ENCODE data around the gene PTPRK. TPM values are rescaled to one million over a fixed set of nuclear protein-coding genes. Genes with fewer than 3 reads are reported as not detected.

The PTPRK gene
- total RNA-seq, 4 donors from 2014 or later, result 7.3 to 22.9 (median 13.0) TPM

- DNase-seq, result no peak
- no peak overlapping the region for H3K4me3 ChIP-seq
- H3K36me3 ChIP-seq, result no peaks in the 10 kb centered on the region
- H3K27me3 ChIP-seq, result no peaks in the 10 kb centered on the region
- TF ChIP-seq CTCF (IDR thresholded peaks at IDR 0.05 in 4 of 5, conservative IDR thresholded peaks at IDR 0.05 in 1 of 5) (no peak), POLR2A (IDR thresholded peaks at IDR 0.05) (no peak)
- in situ Hi-C loops (cut with MboI; ENCODE audit: low sequenced_read_pairs in 4 of 4), result no loop called here
- no peak for ATAC-seq
- H3K9me3 ChIP-seq, result no peaks in the 10 kb centered on the region
- H3K4me1 ChIP-seq, result no peaks in the 10 kb centered on the region
- no peak overlapping the region for H3K27ac ChIP-seq
- intact Hi-C loops (cut with DNase I; ENCODE audit: low total_unique reads), result no loop called here
Observed at GRCh38 chr6:127956956-127957355, 563.4 kb downstream of the PTPRK start.

- in situ Hi-C loops (cut with MboI; ENCODE audit: low sequenced_read_pairs in 4 of 4), result no loop called here
- Histone ChIP-seq H3K4me1 (no peaks in the 10 kb centered on the region), H3K27ac (no peak overlapping the region), H3K4me3 (no peak overlapping the region), H3K27me3 (no peaks in the 10 kb centered on the region), H3K36me3 (no peaks in the 10 kb centered on the region), H3K9me3 (no peaks in the 10 kb centered on the region)
- DNase-seq (no peak), ATAC-seq (no peak)
- intact Hi-C loops (cut with DNase I; ENCODE audit: low total_unique reads), result no loop called here
- TF ChIP-seq POLR2A (IDR thresholded peaks at IDR 0.05) (no peak), CTCF (IDR thresholded peaks at IDR 0.05 in 4 of 5, conservative IDR thresholded peaks at IDR 0.05 in 1 of 5) (no peak)
Observed at GRCh38 chr6:127956260-127956888, 564.0 kb downstream of the PTPRK start.

DNA sequence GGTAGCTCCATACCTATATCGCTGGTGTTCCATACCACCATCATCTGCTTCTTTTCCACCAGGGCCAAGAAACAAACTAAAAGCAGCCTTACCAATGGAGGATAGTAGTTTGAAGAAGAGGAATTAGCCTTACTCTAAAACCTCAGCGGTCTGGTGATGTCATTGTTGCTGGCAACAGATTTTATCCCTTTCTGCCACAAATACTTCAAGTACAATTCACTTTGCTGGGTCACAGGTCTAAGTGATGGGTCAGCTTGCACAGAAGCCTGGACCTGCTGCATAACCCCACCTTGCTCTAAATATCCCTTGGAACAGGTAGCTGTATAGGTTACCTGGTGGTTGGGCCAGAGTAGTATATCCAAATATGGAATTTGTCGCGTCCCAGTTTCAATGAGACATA, 566.3 kb downstream of the PTPRK start:
- TF ChIP-seq CTCF (IDR thresholded peaks at IDR 0.05 in 4 of 5, conservative IDR thresholded peaks at IDR 0.05 in 1 of 5) (no peak), POLR2A (IDR thresholded peaks at IDR 0.05) (no peak)
- in situ Hi-C loops (cut with MboI; ENCODE audit: low sequenced_read_pairs in 4 of 4), result no loop called here
- Histone ChIP-seq H3K9me3 (no peaks in the 10 kb centered on the region), H3K4me1 (no peaks in the 10 kb centered on the region), H3K27ac (no peak overlapping the region), H3K36me3 (no peaks in the 10 kb centered on the region), H3K27me3 (no peaks in the 10 kb centered on the region), H3K4me3 (no peak overlapping the region)
- no peak for DNase-seq
- no peak for ATAC-seq
- intact Hi-C loops (cut with DNase I; ENCODE audit: low total_unique reads), result no loop called here

DNA sequence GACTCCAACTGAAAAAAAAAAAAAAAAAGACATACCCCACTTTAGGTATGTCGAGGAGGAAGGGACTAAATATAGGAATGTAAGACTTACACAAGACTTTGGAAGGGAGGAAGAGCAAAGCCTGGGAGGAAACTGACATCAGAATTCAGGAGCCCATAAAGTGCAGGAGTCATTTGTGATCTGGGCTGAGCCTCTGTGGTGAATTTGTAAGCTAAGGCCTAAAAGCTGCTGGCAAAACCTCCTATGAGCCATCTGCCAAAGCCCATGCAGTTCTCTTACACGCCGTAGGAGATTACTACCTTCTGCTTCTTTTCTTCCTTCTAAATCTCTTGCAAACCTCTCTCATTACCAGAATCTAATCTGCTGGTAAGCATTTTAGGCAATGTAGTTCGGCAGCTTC, 567.6 kb downstream of the PTPRK start:
- H3K27ac ChIP-seq, result no peak overlapping the region
- TF ChIP-seq POLR2A (IDR thresholded peaks at IDR 0.05) (no peak), CTCF (IDR thresholded peaks at IDR 0.05 in 4 of 5, conservative IDR thresholded peaks at IDR 0.05 in 1 of 5) (no peak)
- no peaks in the 10 kb centered on the region for H3K4me1 ChIP-seq
- DNase-seq (no peak), ATAC-seq (no peak)
- H3K36me3 ChIP-seq, result no peaks in the 10 kb centered on the region
- no peak overlapping the region for H3K4me3 ChIP-seq
- in situ Hi-C loops (cut with MboI; ENCODE audit: low sequenced_read_pairs in 4 of 4), result no loop called here
- intact Hi-C loops (cut with DNase I; ENCODE audit: low total_unique reads), result no loop called here
- H3K9me3 ChIP-seq, result no peaks in the 10 kb centered on the region
- no peaks in the 10 kb centered on the region for H3K27me3 ChIP-seq

GRCh38 chr6:127952176-127952575, 568.2 kb downstream of the PTPRK start:
- H3K27ac ChIP-seq, result no peak overlapping the region
- DNase-seq (no peak), ATAC-seq (no peak)
- TF ChIP-seq POLR2A (IDR thresholded peaks at IDR 0.05) (no peak), CTCF (IDR thresholded peaks at IDR 0.05 in 4 of 5, conservative IDR thresholded peaks at IDR 0.05 in 1 of 5) (no peak)
- H3K9me3 ChIP-seq, result no peaks in the 10 kb centered on the region
- H3K4me1 ChIP-seq, result no peaks in the 10 kb centered on the region
- in situ Hi-C loops (cut with MboI; ENCODE audit: low sequenced_read_pairs in 4 of 4) (no loop called here), intact Hi-C loops (cut with DNase I; ENCODE audit: low total_unique reads) (no loop called here)
- no peaks in the 10 kb centered on the region for H3K36me3 ChIP-seq
- no peaks in the 10 kb centered on the region for H3K27me3 ChIP-seq
- H3K4me3 ChIP-seq, result no peak overlapping the region
